Measurements from ENCODE around the gene MXRA5.
"Not testable (repeated sequence)": the region's sequence is repeated elsewhere in the genome, so short reads cannot be mapped to it uniquely, and the experiment has no call there.

DNA sequence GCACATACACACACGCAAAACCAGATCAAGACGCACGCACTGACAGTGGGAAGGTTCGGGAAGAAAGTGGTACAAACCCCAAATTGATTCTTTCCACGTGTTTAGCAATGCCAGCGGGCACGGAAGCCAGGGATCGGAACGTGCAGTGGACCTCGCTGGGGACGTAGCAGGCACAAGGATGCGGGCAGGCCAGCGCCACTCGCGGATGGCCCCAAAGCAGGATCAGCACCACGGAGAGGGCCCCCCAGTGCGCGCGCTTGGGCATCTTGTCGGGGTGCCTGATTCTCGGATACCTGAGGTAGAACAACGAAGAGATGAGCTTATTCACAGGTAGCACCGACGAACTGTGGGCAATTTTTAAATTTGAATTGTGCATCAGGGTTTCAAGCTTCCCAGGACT lies 2.9 kb downstream of the MXRA5 start:
- TF ChIP-seq, protein P1, sequence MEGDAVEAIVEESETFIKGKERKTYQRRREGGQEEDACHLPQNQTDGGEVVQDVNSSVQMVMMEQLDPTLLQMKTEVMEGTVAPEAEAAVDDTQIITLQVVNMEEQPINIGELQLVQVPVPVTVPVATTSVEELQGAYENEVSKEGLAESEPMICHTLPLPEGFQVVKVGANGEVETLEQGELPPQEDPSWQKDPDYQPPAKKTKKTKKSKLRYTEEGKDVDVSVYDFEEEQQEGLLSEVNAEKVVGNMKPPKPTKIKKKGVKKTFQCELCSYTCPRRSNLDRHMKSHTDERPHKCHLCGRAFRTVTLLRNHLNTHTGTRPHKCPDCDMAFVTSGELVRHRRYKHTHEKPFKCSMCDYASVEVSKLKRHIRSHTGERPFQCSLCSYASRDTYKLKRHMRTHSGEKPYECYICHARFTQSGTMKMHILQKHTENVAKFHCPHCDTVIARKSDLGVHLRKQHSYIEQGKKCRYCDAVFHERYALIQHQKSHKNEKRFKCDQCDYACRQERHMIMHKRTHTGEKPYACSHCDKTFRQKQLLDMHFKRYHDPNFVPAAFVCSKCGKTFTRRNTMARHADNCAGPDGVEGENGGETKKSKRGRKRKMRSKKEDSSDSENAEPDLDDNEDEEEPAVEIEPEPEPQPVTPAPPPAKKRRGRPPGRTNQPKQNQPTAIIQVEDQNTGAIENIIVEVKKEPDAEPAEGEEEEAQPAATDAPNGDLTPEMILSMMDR (IDR thresholded peaks at IDR 0.05): not testable (repeated sequence)
- TF ChIP-seq POLR2A (IDR thresholded peaks at IDR 0.05): not testable (repeated sequence)

All from uterus (tissue), 2 donors.